HEK293 (cell line): ENCODE results near the gene HMGN4.

Experiments
- AEBP2 ChIP-seq: fragments of 450-650 bp; formaldehyde crosslinking; IDR thresholded peaks from 2 replicates; pipeline ENCODE4 v1.5.1; 2016; ENCODE audit warnings: missing biosample characterization, missing genetic modification characterization, borderline replicate concordance
- HIC1 ChIP-seq: fragments of 450-650 bp; formaldehyde crosslinking; IDR thresholded peaks from 2 replicates; pipeline ENCODE4 v1.5.1; 2016; ENCODE audit warnings: missing biosample characterization, missing genetic modification characterization
- IKZF3 ChIP-seq: fragments of 450-650 bp; IDR thresholded peaks from 2 replicates; pipeline ENCODE4 v1.5.0; 2018; ENCODE audit warnings: missing biosample characterization, mild to moderate bottlenecking, missing genetic modification characterization, moderate library complexity
- KLF10 ChIP-seq: fragments of 450-650 bp; IDR thresholded peaks from 2 replicates; pipeline ENCODE4 v1.5.1; 2018; ENCODE audit warnings: missing biosample characterization, mild to moderate bottlenecking, missing genetic modification characterization
- MYNN ChIP-seq: fragments of 450-650 bp; formaldehyde crosslinking; IDR thresholded peaks from 2 replicates; pipeline ENCODE4 v1.5.1; 2016; ENCODE audit warnings: missing biosample characterization, missing genetic modification characterization, borderline replicate concordance
- MZF1 ChIP-seq: fragments of 450-650 bp; formaldehyde crosslinking; IDR thresholded peaks from 2 replicates; pipeline ENCODE4 v1.5.1; 2017; ENCODE audit warnings: missing biosample characterization, missing genetic modification characterization, borderline replicate concordance
- REPIN1 ChIP-seq: fragments of 450-650 bp; formaldehyde crosslinking; IDR thresholded peaks from 2 replicates; pipeline ENCODE4 v1.5.1; 2017; ENCODE audit warnings: missing biosample characterization, missing genetic modification characterization, low read depth
- ZBTB20 ChIP-seq: fragments of 450-650 bp; formaldehyde crosslinking; IDR thresholded peaks from 2 replicates; pipeline ENCODE4 v1.5.1; 2016; ENCODE audit warnings: missing biosample characterization, missing genetic modification characterization
- ZBTB26 ChIP-seq: fragments of 450-650 bp; formaldehyde crosslinking; optimal IDR thresholded peaks from 2 replicates; pipeline ENCODE3; 2016; ENCODE audit warnings: missing biosample characterization, mild to moderate bottlenecking, missing genetic modification characterization
- ZBTB49 ChIP-seq: fragments of 450-650 bp; formaldehyde crosslinking; IDR thresholded peaks from 2 replicates; pipeline ENCODE4 v1.5.1; 2016; ENCODE audit warnings: missing biosample characterization, missing genetic modification characterization, low read depth
- ZNF148 ChIP-seq: fragments of 450-650 bp; formaldehyde crosslinking; IDR thresholded peaks from 2 replicates; pipeline ENCODE4 v1.5.0; 2017; ENCODE audit warnings: missing biosample characterization, missing genetic modification characterization, borderline replicate concordance
- ZNF266 ChIP-seq: fragments of 450-650 bp; formaldehyde crosslinking; IDR thresholded peaks from 2 replicates; pipeline ENCODE4 v1.5.1; 2016; ENCODE audit warnings: missing biosample characterization, missing genetic modification characterization, low read depth
- ZNF513 ChIP-seq: fragments of 450-650 bp; IDR thresholded peaks from 2 replicates; pipeline ENCODE4 v1.5.1; 2018; ENCODE audit warnings: missing biosample characterization, missing genetic modification characterization
- ZNF521 ChIP-seq: fragments of 450-650 bp; formaldehyde crosslinking; IDR thresholded peaks from 2 replicates; pipeline ENCODE4 v1.5.1; 2017; ENCODE audit warnings: missing biosample characterization, mild to moderate bottlenecking, missing genetic modification characterization
- ZNF555 ChIP-seq: fragments of 450-650 bp; formaldehyde crosslinking; conservative IDR thresholded peaks from 2 replicates; pipeline ENCODE4 v1.5.1; 2017; ENCODE audit warnings: missing biosample characterization, mild to moderate bottlenecking, missing genetic modification characterization, inconsistent platforms
- ZNF558 ChIP-seq: fragments of 450-650 bp; formaldehyde crosslinking; IDR thresholded peaks from 2 replicates; pipeline ENCODE4 v1.5.1; 2016; ENCODE audit warnings: missing biosample characterization, missing genetic modification characterization
- ZNF623 ChIP-seq: fragments of 450-650 bp; formaldehyde crosslinking; IDR thresholded peaks from 2 replicates; pipeline ENCODE4 v1.5.1; 2016; ENCODE audit warnings: missing biosample characterization, missing genetic modification characterization
- ZNF664 ChIP-seq: fragments of 450-650 bp; formaldehyde crosslinking; IDR thresholded peaks from 2 replicates; pipeline ENCODE4 v1.5.1; 2016; ENCODE audit warnings: missing biosample characterization, missing genetic modification characterization
- ZNF747 ChIP-seq: fragments of 450-650 bp; formaldehyde crosslinking; IDR thresholded peaks from 2 replicates; pipeline ENCODE4 v1.5.1; 2016; ENCODE audit warnings: missing biosample characterization, missing genetic modification characterization
- ZNF768 ChIP-seq: fragments of 450-650 bp; formaldehyde crosslinking; IDR thresholded peaks from 2 replicates; pipeline ENCODE4 v1.5.1; 2018; ENCODE audit warnings: missing biosample characterization, mild to moderate bottlenecking, missing genetic modification characterization
- ZNF785 ChIP-seq: fragments of 450-650 bp; formaldehyde crosslinking; IDR thresholded peaks from 2 replicates; pipeline ENCODE4 v1.5.1; 2016; ENCODE audit warnings: missing biosample characterization, missing genetic modification characterization
- ZSCAN30 ChIP-seq: fragments of 450-650 bp; IDR thresholded peaks from 2 replicates; pipeline ENCODE4 v1.5.1; 2018; ENCODE audit warnings: missing biosample characterization, mild to moderate bottlenecking, missing genetic modification characterization, moderate library complexity
- ZSCAN5A ChIP-seq: fragments of 450-650 bp; formaldehyde crosslinking; IDR thresholded peaks from 2 replicates; pipeline ENCODE4 v1.5.1; 2016; ENCODE audit warnings: missing biosample characterization, missing genetic modification characterization

Gene HMGN4

GRCh38 chr6:26537846-26538571 lies at the start of gene HMGN4 (continued):
- TF ChIP-seq HIC1 (tag by site-specific recombination) (no peak), KLF10 (tag by site-specific recombination) (no peak; the same call in 1 of the 2 replicates), ZNF555 (no peak), ZBTB20 (peak; percentile 87), ZNF747 (tag by site-specific recombination) (no peak), ZNF623 (no peak), ZNF558 (no peak; the same call in 1 of the 2 replicates), ZNF664 (tag by site-specific recombination) (no peak), AEBP2 (tag by site-specific recombination) (no peak), REPIN1 (no peak), ZNF513 (tag by site-specific recombination) (0 out of 2 replicates have a peak, but pooled peaks have one; percentile 22), ZBTB49 (tag by site-specific recombination) (no peak), ZBTB26 (tag by site-specific recombination) (peak; percentile 72), MYNN (0 out of 2 replicates have a peak, but pooled peaks have one; percentile 16), ZNF148 (tag by site-specific recombination) (no peak), ZSCAN30 (tag by site-specific recombination) (no peak), ZNF521 (tag by site-specific recombination) (no peak), ZSCAN5A (tag by site-specific recombination) (peak; percentile 63; the same call in 1 of the 2 replicates), MZF1 (tag by site-specific recombination) (no peak), IKZF3 (tag by site-specific recombination) (peak; percentile 89), ZNF768 (0 out of 2 replicates have a peak, but pooled peaks have one; percentile 1), ZNF266 (no peak), ZNF785 (tag by site-specific recombination) (peak; percentile 60; the same call in 1 of the 2 replicates)
